Activated naive CD8-positive, alpha-beta T cell treated with anti-CD3 and anti-CD28 coated beads, Interleukin-2, amount 10 ng/mL, durations not matched to agents 7 days and 5 days (primary cell): ENCODE data around the gene RHOU. TPM values are rescaled to one million over a fixed set of nuclear protein-coding genes. Genes with fewer than 3 reads are reported as not detected.
"Not testable (repeated sequence)": the region's sequence is repeated elsewhere in the genome, so short reads cannot be mapped to it uniquely, and the experiment has no call there.

Source experiments
- ATAC-seq: fragments of 150-1000 bp; cut with Tn5 transposase; one replicate; pipeline ENCODE4 v1.10.0; 2021; ENCODE audit warnings: low read depth, moderate library complexity
- POLR2A ChIA-PET: fragments of 350-600 bp; sonication (Branson Sonifier 250); formaldehyde crosslinking; loops from one replicate; lab custom pipeline; 2021; ENCODE audit warnings: antibody characterized with exemption; lab: Charles Lee
- DNase-seq: peaks from one replicate; pipeline ENCODE4 v3.0.0; 2021
- H3K27ac Mint-ChIP-seq: one replicate; pipeline ENCODE4 v1.8.0; 2022; ENCODE audit warnings: mild to moderate bottlenecking, mixed read lengths
- H3K27me3 Mint-ChIP-seq: one replicate; pipeline ENCODE4 v1.8.0; 2022; ENCODE audit warnings: mild to moderate bottlenecking, moderate library complexity, mixed read lengths
- H3K36me3 Mint-ChIP-seq: one replicate; pipeline ENCODE4 v1.8.0; 2021; ENCODE audit warnings: mild to moderate bottlenecking, mixed read lengths
- H3K4me1 Mint-ChIP-seq: one replicate; pipeline ENCODE4 v1.8.0; 2021; ENCODE audit warnings: mixed read lengths
- H3K4me3 Mint-ChIP-seq: one replicate; pipeline ENCODE4 v1.8.0; 2022; ENCODE audit warnings: mild to moderate bottlenecking, moderate library complexity, mixed read lengths
- H3K9me3 Mint-ChIP-seq: one replicate; pipeline ENCODE4 v1.8.0; 2021; ENCODE audit warnings: mixed read lengths
- total RNA-seq, 2 experiments: library from RNA; stranded (reverse); gene quantifications; one replicate each; pipeline ENCODE4 v1.2.3, GENCODE V29; 2021

Gene RHOU
- total RNA-seq: 1 to 10 TPM; 7.5 to 7.7 TPM

DNA sequence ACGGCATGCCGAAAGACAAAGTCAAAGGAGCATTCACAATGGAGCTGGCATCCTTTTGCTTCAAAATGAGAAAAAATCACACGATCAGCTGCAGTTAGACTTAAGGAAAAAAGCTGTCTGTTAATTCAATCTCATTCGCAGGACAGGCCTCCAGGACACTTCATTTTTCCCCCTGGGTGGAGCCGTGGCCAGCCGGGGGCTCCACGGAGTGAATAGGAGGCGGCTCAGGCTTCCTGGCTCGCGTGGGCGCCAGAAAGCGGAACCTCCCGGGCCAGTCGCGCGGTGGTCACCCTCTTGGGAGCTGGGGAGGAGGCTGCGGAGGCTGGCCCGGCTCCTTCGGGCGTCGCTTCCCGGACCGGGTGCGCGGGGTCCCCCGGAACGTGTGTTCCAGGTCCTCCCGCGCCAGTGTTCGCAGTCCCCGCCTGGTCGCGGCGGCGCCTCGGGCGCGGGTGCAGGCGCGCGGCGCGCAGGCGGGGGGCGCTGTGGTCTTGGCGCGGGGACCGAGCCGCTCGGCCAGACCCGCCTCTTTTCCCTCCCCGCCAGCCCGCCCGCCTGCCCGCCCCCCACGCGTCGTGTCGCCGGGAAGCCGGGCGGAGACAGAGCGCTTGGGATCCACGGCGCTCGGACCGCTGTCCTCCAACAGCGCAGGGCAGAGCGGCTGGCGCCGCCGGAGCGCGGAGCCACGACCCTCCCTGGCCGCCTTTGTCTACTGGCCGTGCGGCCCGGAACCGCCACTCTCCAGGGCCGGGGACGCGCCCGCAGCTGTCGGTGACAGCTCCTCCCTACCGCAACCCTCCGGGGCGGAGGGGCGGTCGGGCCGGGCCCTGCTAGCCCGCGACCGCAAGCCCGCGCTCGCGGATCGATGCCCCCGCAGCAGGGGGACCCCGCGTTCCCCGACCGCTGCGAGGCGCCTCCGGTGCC, at the start of gene RHOU:
Gene RHOU (plus strand): TSS at position 599 of the 921 bp plus-strand sequence. CDS start 264 bp downstream, at position 863.
- peak; percentile 91 for DNase-seq
- Mint-ChIP-seq H3K36me3 (peaks cover 11% of the 10 kb centered on the region), H3K4me3 (peak within 1 kb of the TSS; percentile 93), H3K4me1 (peaks cover 22% of the 10 kb centered on the region), H3K9me3 (no peaks in the 10 kb centered on the region), H3K27me3 (peaks cover 17% of the 10 kb centered on the region), H3K27ac (peak within 1 kb of the TSS; percentile 75)
- peak; percentile 91 for ATAC-seq
- POLR2A ChIA-PET: interaction anchor here (0.5 to 2.0 kb wide), 8 partner anchors 40 to 521 kb away, joined by 3 to 9 read pairs (median 4); no protein-coding TSS in a partner anchor

DNA sequence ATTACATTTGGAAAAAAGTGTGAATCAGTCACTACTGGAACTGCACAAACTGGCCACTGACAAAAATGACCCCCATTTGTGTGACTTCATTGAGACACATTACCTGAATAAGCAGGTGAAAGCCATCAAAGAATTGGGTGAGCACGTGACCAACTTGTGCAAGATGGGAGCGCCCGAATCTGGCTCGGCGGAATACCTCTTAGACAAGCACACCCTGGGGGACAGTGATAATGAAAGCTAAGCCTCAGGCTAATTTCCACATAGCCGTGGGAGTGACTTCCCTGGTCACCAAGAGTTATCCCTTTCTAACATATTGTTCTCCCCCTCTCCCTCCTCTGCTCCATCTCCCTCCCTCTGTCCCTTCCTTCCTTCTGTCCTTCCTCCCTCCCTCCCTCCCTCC, 47.7 kb upstream of the RHOU start:
- Mint-ChIP-seq H3K27ac (no peak overlapping the region), H3K27me3 (peaks cover 22% of the 10 kb centered on the region), H3K9me3 (no peaks in the 10 kb centered on the region), H3K4me1 (peaks cover 2% of the 10 kb centered on the region), H3K4me3 (no peak overlapping the region), H3K36me3 (no peaks in the 10 kb centered on the region)
- ATAC-seq (no peak), DNase-seq (no peak)
- POLR2A ChIA-PET: no interaction called here

DNA sequence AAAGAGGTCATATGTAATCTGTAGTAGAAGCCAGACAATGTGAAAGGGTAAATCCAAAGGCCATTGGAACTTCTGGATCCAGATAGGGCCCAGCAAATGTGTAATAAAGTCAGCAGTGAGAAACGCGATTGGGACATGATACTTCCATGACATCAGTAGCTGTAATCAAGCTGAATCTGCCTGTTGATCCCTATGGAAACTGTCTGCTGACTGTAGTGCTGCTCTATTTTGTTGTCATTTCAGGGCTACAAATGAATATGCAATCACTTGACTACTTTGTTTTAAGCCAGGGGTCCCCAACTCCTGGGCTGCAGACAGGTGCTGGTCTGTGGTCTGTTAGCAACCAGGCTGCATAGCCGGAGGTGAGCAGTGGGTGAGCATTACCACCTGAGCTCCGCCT, 46.0 kb upstream of the RHOU start:
- DNase-seq (no peak), ATAC-seq (no peak)
- H3K27ac Mint-ChIP-seq: no peak overlapping the region
- no peaks in the 10 kb centered on the region for H3K9me3 Mint-ChIP-seq
- peaks cover 2% of the 10 kb centered on the region for H3K4me1 Mint-ChIP-seq
- H3K4me3 Mint-ChIP-seq: no peak overlapping the region
- peaks cover 14% of the 10 kb centered on the region for H3K27me3 Mint-ChIP-seq
- POLR2A ChIA-PET: no interaction called here
- no peaks in the 10 kb centered on the region for H3K36me3 Mint-ChIP-seq

DNA sequence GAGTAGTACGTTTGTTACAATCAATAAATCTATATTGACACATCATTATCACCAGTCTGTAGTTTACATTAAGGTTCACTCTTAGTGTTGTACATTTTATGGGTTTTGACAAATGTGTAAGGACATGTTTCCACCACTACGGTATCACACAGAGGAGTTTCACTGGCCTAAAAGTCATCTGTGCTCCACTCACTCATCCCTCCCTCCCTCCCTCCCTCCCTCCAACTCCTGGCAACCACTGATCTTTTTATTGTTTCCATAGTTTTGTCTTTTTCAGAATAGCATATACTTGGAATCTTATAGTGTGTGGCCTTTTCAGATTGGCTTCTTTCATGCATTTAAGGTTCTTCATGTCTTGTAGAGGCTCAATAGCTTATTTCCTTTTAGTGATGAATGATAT, 44.1 kb upstream of the RHOU start:
- H3K4me1 Mint-ChIP-seq: peaks cover 12% of the 10 kb centered on the region
- ATAC-seq: no peak
- H3K27me3 Mint-ChIP-seq: peaks cover 14% of the 10 kb centered on the region
- no peaks in the 10 kb centered on the region for H3K36me3 Mint-ChIP-seq
- H3K27ac Mint-ChIP-seq: no peak overlapping the region
- no peaks in the 10 kb centered on the region for H3K9me3 Mint-ChIP-seq
- no peak overlapping the region for H3K4me3 Mint-ChIP-seq
- DNase-seq: no peak
- POLR2A ChIA-PET: interaction anchor here (1.0 kb wide), 1 partner anchor 564 kb away, joined by 4 read pairs; no protein-coding TSS in a partner anchor

DNA sequence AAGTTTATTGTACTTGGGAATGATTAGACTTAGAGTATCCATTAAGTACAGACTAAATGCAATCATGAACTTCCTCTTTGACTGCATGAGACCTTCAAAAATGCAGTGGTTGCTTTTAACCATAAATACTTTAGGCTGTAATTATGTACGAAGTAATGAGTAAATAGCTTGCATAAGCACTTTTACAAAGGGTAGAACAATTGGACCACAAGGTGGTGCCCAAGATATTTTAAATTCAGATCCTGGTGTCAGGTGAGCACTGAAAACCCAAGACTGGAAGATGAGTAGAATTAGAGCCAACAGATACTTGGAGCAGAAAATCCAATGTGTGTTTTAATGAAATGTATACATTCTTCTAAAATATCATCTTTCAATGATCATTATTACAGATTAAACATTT, 43.4 kb upstream of the RHOU start:
- Mint-ChIP-seq H3K36me3 (no peaks in the 10 kb centered on the region), H3K27me3 (peaks cover 16% of the 10 kb centered on the region), H3K4me1 (peaks cover 15% of the 10 kb centered on the region), H3K9me3 (no peaks in the 10 kb centered on the region), H3K4me3 (no peak overlapping the region), H3K27ac (no peak overlapping the region)
- DNase-seq (no peak), ATAC-seq (no peak)
- POLR2A ChIA-PET: interaction anchor here (1.0 kb wide), 1 partner anchor 563 kb away, joined by 4 read pairs; no protein-coding TSS in a partner anchor

DNA sequence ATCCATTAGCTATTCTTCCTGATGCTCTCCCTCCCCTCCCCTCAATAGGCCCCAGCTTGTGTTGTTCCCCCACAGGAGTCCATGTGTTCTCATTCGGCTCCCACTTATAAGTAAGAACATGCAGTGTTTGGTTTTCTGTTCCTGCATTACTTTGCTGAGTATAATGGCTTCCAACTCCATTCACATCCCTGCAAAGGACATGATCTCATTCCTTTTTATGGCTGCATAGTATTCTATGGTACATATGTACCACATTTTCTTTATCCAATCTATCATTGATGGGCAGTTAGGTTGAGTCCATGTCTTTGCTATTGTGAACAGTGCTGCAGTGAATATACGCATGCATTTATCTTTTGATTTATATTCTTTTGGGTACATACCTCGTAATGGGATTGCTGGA, 40.8 kb upstream of the RHOU start:
- H3K27me3 Mint-ChIP-seq, H3K4me3 Mint-ChIP-seq, H3K9me3 Mint-ChIP-seq, H3K36me3 Mint-ChIP-seq, ATAC-seq, POLR2A ChIA-PET, H3K27ac Mint-ChIP-seq, DNase-seq: not testable (repeated sequence)
- H3K4me1 Mint-ChIP-seq: peaks cover 15% of the 10 kb centered on the region

DNA sequence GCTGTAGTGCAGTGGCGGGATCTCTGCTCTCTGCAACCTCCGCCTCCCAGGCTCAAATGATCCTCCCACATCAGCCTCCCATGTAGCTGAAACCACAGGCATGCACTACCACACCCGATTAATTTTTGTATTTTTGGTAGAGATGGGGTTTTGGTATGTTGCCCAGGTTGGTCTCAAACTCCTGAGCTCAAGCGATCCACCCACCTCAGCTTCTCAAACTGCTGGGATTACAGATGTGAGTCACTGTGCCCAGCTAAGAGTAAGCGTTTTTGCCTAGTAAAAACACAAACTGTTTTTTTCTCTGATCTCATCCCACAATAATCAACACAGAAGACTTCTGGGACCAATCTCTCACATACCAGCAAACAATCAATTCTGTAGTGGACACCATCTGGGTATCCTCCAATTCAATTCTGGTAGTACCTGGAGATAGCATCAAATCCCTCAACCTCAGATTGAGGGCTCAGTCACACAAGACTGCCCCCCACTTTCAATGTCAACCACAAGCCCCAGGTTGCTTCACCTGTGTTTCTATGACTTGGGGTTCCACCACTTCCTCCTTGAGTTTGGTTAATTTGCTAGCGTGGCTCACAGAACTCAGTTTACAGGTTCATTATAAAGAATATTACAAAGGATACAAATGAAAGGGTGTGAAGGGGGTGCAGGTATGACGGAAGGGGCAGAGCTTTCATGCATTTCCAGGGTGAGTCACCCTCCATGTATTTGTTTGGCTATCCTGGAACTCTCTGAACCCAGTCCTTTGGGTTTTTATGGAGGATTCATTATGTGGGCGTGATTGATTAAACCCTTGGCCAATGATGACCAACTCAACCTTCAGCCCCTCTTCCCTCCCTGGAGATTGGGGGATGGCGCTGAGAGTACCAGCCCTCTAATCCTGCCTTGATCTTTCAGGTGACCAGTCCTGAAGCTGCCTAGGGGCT, 40.0 kb upstream of the RHOU start:
- POLR2A ChIA-PET: interaction anchor here (0.7 kb wide), 1 partner anchor 40 kb away, joined by 3 read pairs; the partner anchor contains the start of gene RHOU
- ATAC-seq (peak; percentile 81), DNase-seq (no peak)
- no peak overlapping the region for H3K27ac Mint-ChIP-seq
- peaks cover 15% of the 10 kb centered on the region for H3K4me1 Mint-ChIP-seq
- H3K27me3 Mint-ChIP-seq: peaks cover 2% of the 10 kb centered on the region
- H3K4me3 Mint-ChIP-seq: no peak overlapping the region
- no peaks in the 10 kb centered on the region for H3K9me3 Mint-ChIP-seq
- no peaks in the 10 kb centered on the region for H3K36me3 Mint-ChIP-seq

DNA sequence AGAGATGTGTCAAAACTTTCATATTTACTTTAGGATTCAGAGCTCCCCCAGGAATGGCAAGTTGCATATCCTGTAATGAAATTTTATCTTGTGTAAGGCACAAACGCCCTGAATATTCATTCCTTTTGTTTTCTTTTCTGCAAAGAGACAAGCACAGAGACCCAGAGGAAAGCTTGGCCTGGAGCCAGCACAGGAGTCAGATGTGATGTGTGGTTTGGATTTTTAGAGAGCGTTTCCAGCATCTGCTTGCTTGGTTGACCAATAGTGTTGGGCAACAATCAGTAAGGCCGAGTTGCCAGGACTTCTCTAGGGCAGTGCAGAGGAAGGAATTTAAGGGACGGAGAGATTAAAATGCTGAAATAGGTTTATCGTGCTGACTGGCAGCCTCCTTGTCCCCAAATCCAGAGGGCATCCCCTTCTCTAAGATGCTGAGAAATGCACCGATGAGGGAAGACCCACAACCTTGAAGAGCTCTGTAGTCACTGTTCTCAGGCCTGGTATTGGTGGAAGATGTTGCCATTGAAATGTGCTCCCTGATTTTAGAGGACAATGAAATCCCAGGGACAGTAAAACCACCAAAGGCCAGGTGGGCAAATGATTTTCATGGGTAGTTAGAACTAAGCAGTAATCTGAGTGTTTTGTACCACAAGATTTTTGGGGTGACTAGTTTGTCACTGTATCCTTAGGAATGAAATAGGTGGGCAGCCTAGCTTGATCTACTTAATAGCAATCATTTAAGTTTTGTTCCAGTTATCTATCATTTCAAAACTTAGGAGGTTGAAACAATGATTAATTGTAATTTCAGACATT, 37.9 kb upstream of the RHOU start:
- H3K27me3 Mint-ChIP-seq: peaks cover 4% of the 10 kb centered on the region
- POLR2A ChIA-PET: no interaction called here
- DNase-seq (no peak), ATAC-seq (no peak)
- H3K27ac Mint-ChIP-seq: no peak overlapping the region
- peaks cover 15% of the 10 kb centered on the region for H3K4me1 Mint-ChIP-seq
- H3K9me3 Mint-ChIP-seq: no peaks in the 10 kb centered on the region
- no peaks in the 10 kb centered on the region for H3K36me3 Mint-ChIP-seq
- no peak overlapping the region for H3K4me3 Mint-ChIP-seq

DNA sequence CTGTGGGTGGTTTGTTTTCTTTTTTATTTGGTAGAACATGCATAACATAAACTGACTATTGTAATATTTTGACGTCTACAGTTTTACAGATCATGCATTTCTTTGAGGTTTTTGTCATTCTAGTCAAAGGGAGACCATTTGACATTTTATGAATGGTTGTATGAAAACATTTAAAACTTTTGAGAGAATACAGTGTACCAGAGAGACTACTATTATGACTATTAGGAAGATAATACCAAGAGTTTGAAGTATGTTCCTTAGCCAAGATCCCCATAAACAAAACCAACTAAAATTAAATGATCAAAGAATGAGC, 37.3 kb upstream of the RHOU start:
- Mint-ChIP-seq H3K4me3 (no peak overlapping the region), H3K9me3 (peaks cover 2% of the 10 kb centered on the region), H3K36me3 (no peaks in the 10 kb centered on the region), H3K27ac (no peak overlapping the region), H3K4me1 (peaks cover 15% of the 10 kb centered on the region), H3K27me3 (peaks cover 4% of the 10 kb centered on the region)
- POLR2A ChIA-PET: no interaction called here
- ATAC-seq (no peak), DNase-seq (no peak)

DNA sequence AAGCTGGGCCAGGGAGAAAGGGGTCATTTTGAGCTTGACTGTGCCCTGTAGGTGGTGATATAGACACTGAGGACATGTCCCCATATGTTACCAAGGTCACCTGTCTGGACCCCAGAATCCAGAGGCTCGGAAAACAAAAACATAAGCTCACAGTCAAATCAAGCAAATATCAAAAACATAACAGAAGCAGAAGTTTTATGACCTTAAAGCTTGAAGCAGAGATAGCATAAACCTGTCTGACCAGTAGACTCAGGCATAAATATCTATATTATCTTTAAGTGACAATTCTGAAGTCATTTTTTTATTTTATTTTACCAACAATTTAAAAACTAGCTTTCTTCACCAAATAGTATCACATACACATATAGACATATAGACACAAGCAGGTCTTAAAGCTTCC, 32.8 kb upstream of the RHOU start:
- Mint-ChIP-seq H3K27ac (no peak overlapping the region), H3K27me3 (peaks cover 4% of the 10 kb centered on the region), H3K9me3 (peaks cover 2% of the 10 kb centered on the region), H3K4me3 (no peak overlapping the region), H3K4me1 (no peaks in the 10 kb centered on the region), H3K36me3 (no peaks in the 10 kb centered on the region)
- POLR2A ChIA-PET: no interaction called here
- no peak for ATAC-seq
- DNase-seq: no peak

DNA sequence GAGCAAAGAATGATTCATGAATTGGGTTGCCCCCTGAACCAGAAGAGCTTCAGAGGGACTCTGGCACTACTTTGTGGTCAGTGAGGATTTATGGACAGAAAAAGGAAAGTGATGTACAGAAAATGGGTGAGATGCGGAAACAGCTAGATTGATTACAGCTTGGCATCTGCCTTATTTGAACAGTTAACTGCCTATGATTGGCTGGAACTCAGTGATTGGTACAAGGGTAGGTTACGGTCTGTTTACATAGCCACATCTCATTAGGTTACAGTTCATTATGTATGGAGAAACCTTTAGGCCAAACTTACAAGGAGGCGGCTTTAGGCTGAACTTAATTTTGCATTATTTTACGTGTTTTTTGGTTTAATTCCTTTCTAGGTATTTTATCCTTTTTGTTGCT, 29.0 kb upstream of the RHOU start:
- Mint-ChIP-seq H3K27ac (no peak overlapping the region), H3K4me1 (no peaks in the 10 kb centered on the region), H3K27me3 (peaks cover 14% of the 10 kb centered on the region), H3K4me3 (no peak overlapping the region), H3K36me3 (no peaks in the 10 kb centered on the region), H3K9me3 (peaks cover 2% of the 10 kb centered on the region)
- POLR2A ChIA-PET: no interaction called here
- ATAC-seq (no peak), DNase-seq (no peak)

DNA sequence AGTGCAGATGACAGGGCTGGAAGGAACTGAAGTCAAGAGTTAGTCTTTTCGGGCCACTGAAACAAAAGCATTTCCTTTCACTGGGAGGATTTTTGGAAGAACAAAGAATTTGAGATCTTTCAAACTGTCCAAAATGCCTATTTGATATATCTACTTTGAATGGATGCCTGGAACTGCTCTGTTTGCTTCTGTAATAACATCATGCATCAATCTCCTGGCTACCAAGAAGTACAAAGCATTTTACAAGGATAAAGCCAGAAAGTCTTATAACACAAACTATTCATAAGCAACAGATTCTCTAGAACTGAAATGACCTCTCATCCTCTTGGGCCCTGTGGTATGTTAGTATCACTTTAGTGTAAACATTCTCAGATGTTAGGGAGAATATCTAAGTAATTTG, 18.2 kb upstream of the RHOU start:
- Mint-ChIP-seq H3K27me3 (peaks cover 19% of the 10 kb centered on the region), H3K9me3 (no peaks in the 10 kb centered on the region), H3K4me1 (no peaks in the 10 kb centered on the region), H3K4me3 (no peak overlapping the region), H3K27ac (no peak overlapping the region), H3K36me3 (no peaks in the 10 kb centered on the region)
- ATAC-seq (no peak), DNase-seq (no peak)
- POLR2A ChIA-PET: no interaction called here

DNA sequence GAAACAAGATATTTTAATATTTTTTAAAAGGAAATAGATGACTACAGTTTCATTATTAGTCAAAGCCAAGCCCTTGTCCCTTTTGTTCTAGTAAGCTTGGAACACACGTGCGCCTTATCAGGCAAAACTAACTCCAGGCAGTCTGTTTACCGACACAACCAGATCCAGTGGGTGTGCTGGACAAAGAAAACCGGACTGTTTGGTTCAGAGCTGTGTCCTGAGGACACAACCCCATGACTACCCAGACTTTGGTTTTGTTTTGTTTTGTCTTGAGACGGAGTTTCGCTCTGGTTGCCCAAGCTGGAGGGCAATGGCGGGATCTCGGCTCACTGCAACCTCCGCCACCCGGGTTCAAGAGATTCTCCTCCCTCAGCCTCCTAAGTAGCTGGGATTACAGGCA, 13.9 kb upstream of the RHOU start:
- Mint-ChIP-seq H3K9me3 (no peaks in the 10 kb centered on the region), H3K4me3 (no peak overlapping the region), H3K27ac (no peak overlapping the region), H3K36me3 (no peaks in the 10 kb centered on the region), H3K27me3 (peaks cover 11% of the 10 kb centered on the region), H3K4me1 (no peaks in the 10 kb centered on the region)
- no peak for ATAC-seq
- POLR2A ChIA-PET: no interaction called here
- no peak for DNase-seq
